ENCODE results near the gene DYNC1I1. TPM values are rescaled to one million over a fixed set of nuclear protein-coding genes. Genes with fewer than 3 reads are reported as not detected.

DYNC1I1 gene
- total RNA-seq, 4 donors from 2014 or later, result 7.8 to 21.3 (median 11.6) TPM

GRCh38 chr7:96093435-96093834 is 321.1 kb downstream of the DYNC1I1 start:
- no peak for TF ChIP-seq CTCF (IDR thresholded peaks at IDR 0.05 in 4 of 5, conservative IDR thresholded peaks at IDR 0.05 in 1 of 5)
- in situ Hi-C loops (cut with MboI; ENCODE audit: low sequenced_read_pairs in 4 of 4), result no loop called here
- Histone ChIP-seq H3K36me3 (no peaks in the 10 kb centered on the region), H3K27me3 (no peaks in the 10 kb centered on the region), H3K9me3 (no peaks in the 10 kb centered on the region), H3K27ac (no peak overlapping the region), H3K4me3 (no peak overlapping the region), H3K4me1 (no peaks in the 10 kb centered on the region)
- ATAC-seq (no peak), DNase-seq (no peak)
- intact Hi-C loops (cut with DNase I; ENCODE audit: low total_unique reads), result loop anchor here (2.0 kb wide), 1 partner anchor 51 kb away; no protein-coding TSS in a partner anchor

GRCh38 chr7:96097835-96098234 is 325.5 kb downstream of the DYNC1I1 start:
- Histone ChIP-seq H3K4me1 (no peaks in the 10 kb centered on the region), H3K27me3 (no peaks in the 10 kb centered on the region), H3K4me3 (no peak overlapping the region), H3K27ac (no peak overlapping the region), H3K36me3 (no peaks in the 10 kb centered on the region), H3K9me3 (no peaks in the 10 kb centered on the region)
- in situ Hi-C loops (cut with MboI; ENCODE audit: low sequenced_read_pairs in 4 of 4) (no loop called here), intact Hi-C loops (cut with DNase I; ENCODE audit: low total_unique reads) (no loop called here)
- ATAC-seq, result no peak
- no peak for DNase-seq
- TF ChIP-seq CTCF (IDR thresholded peaks at IDR 0.05 in 4 of 5, conservative IDR thresholded peaks at IDR 0.05 in 1 of 5) (no peak), POLR2A (IDR thresholded peaks at IDR 0.05) (no peak)

- Histone ChIP-seq H3K9me3 (no peaks in the 10 kb centered on the region), H3K4me3 (no peak overlapping the region), H3K27me3 (no peaks in the 10 kb centered on the region), H3K36me3 (no peaks in the 10 kb centered on the region), H3K27ac (no peak overlapping the region), H3K4me1 (no peaks in the 10 kb centered on the region)
- no peak for DNase-seq
- intact Hi-C loops (cut with DNase I; ENCODE audit: low total_unique reads), result no loop called here
- ATAC-seq, result no peak
- TF ChIP-seq POLR2A (IDR thresholded peaks at IDR 0.05) (no peak), CTCF (IDR thresholded peaks at IDR 0.05 in 4 of 5, conservative IDR thresholded peaks at IDR 0.05 in 1 of 5) (no peak)
- in situ Hi-C loops (cut with MboI; ENCODE audit: low sequenced_read_pairs in 4 of 4), result no loop called here
Observed at GRCh38 chr7:96100737-96101136, 328.4 kb downstream of the DYNC1I1 start.

GRCh38 chr7:96102096-96102811 is 329.9 kb downstream of the DYNC1I1 start:
- H3K4me1 ChIP-seq, result no peaks in the 10 kb centered on the region
- intact Hi-C loops (cut with DNase I; ENCODE audit: low total_unique reads) (no loop called here), in situ Hi-C loops (cut with MboI; ENCODE audit: low sequenced_read_pairs in 4 of 4) (no loop called here)
- no peak overlapping the region for H3K27ac ChIP-seq
- H3K9me3 ChIP-seq, result no peaks in the 10 kb centered on the region
- H3K27me3 ChIP-seq, result no peaks in the 10 kb centered on the region
- no peak for TF ChIP-seq CTCF (IDR thresholded peaks at IDR 0.05 in 4 of 5, conservative IDR thresholded peaks at IDR 0.05 in 1 of 5)
- no peak for TF ChIP-seq POLR2A (IDR thresholded peaks at IDR 0.05)
- DNase-seq (no peak), ATAC-seq (no peak)
- H3K36me3 ChIP-seq, result no peaks in the 10 kb centered on the region
- no peak overlapping the region for H3K4me3 ChIP-seq

GRCh38 chr7:96104984-96105383 is 332.6 kb downstream of the DYNC1I1 start:
- H3K27me3 ChIP-seq, result no peaks in the 10 kb centered on the region
- H3K9me3 ChIP-seq, result no peaks in the 10 kb centered on the region
- DNase-seq, result no peak
- no peak for TF ChIP-seq CTCF (IDR thresholded peaks at IDR 0.05 in 4 of 5, conservative IDR thresholded peaks at IDR 0.05 in 1 of 5)
- no peak for TF ChIP-seq POLR2A (IDR thresholded peaks at IDR 0.05)
- intact Hi-C loops (cut with DNase I; ENCODE audit: low total_unique reads), result no loop called here
- ATAC-seq, result no peak
- in situ Hi-C loops (cut with MboI; ENCODE audit: low sequenced_read_pairs in 4 of 4), result no loop called here
- H3K4me3 ChIP-seq, result no peak overlapping the region
- H3K36me3 ChIP-seq, result no peaks in the 10 kb centered on the region
- no peaks in the 10 kb centered on the region for H3K4me1 ChIP-seq
- no peak overlapping the region for H3K27ac ChIP-seq

Measured in gastrocnemius medialis (tissue), 4 donors.